Stomach (tissue), 4 donors: ENCODE results near the gene KRT76.

ENCODE experiments used
- CTCF ChIP-seq, 7 experiments: fragments of 450-650 bp in 4 of 7; fragments of 200-600 bp in 3 of 7; sonication (generic) in 3 of 7; IDR thresholded peaks; one replicate each; pipeline ENCODE4 v1.5.1; 2016 to 2019; ENCODE audit warnings: antibody characterized with exemption in 7 of 7, control low read depth in 2 of 7, mild to moderate bottlenecking in 1 of 7
- EP300 ChIP-seq: sonication (generic); formaldehyde crosslinking; IDR thresholded peaks from one replicate; pipeline ENCODE4 v1.6.1; 2017; ENCODE audit warnings: antibody characterized with exemption

GRCh38 chr12:52808573-52809160 lies 31.5 kb upstream of the KRT76 start:
- TF ChIP-seq CTCF (IDR thresholded peaks at IDR 0.05) (no peak), EP300 (no peak)
